ENCODE measurements around the gene PNPO.

Gene PNPO

GRCh38 chr17:47941246-47942095, at the start of gene PNPO:
TSS of gene PNPO (plus strand) at chr17:47941571. CDS start at chr17:47941676, 105 bp downstream.
- peak; percentile 80 to 86 for DNase-seq (ENCODE audit: low read depth in 1 of 2, low spot score in 1 of 2)

- DNase-seq (ENCODE audit: low read depth in 1 of 2, low spot score in 1 of 2): no peak
Measured at GRCh38 chr17:47894498-47895346, 46.6 kb upstream of the PNPO start.

GRCh38 chr17:47895347-47895855, 46.0 kb upstream of the PNPO start:
- peak in 1 of 2 donors; percentile 3 for DNase-seq (ENCODE audit: low read depth in 1 of 2, low spot score in 1 of 2)

GRCh38 chr17:47895856-47896671, 45.3 kb upstream of the PNPO start, which contains the start of gene SP2:
TSS of gene SP2 (plus strand) at chr17:47896236. CDS start at chr17:47896287, 51 bp downstream.
- DNase-seq (ENCODE audit: low read depth in 1 of 2, low spot score in 1 of 2): peak; percentile 94 to 98

GRCh38 chr17:47896672-47897490, 44.5 kb upstream of the PNPO start:
- no peak for DNase-seq (ENCODE audit: low read depth in 1 of 2, low spot score in 1 of 2)

- DNase-seq (ENCODE audit: low read depth in 1 of 2, low spot score in 1 of 2): no peak
Measured at GRCh38 chr17:47897561-47897960, 43.8 kb upstream of the PNPO start.

GRCh38 chr17:47898241-47898640, 43.1 kb upstream of the PNPO start:
- no peak for DNase-seq (ENCODE audit: low read depth in 1 of 2, low spot score in 1 of 2)

GRCh38 chr17:47899643-47900042, 41.7 kb upstream of the PNPO start:
- no peak for DNase-seq (ENCODE audit: low read depth in 1 of 2, low spot score in 1 of 2)

- DNase-seq (ENCODE audit: low read depth in 1 of 2, low spot score in 1 of 2): no peak
Measured at GRCh38 chr17:47901423-47901822, 39.9 kb upstream of the PNPO start.

GRCh38 chr17:47902039-47902744, 39.2 kb upstream of the PNPO start:
- DNase-seq (ENCODE audit: low read depth in 1 of 2, low spot score in 1 of 2): no peak

GRCh38 chr17:47905221-47905733, 36.1 kb upstream of the PNPO start:
- no peak for DNase-seq (ENCODE audit: low read depth in 1 of 2, low spot score in 1 of 2)

- no peak for DNase-seq (ENCODE audit: low read depth in 1 of 2, low spot score in 1 of 2)
Measured at GRCh38 chr17:47906443-47906842, 34.9 kb upstream of the PNPO start.

GRCh38 chr17:47907932-47908562, 33.3 kb upstream of the PNPO start:
- DNase-seq (ENCODE audit: low read depth in 1 of 2, low spot score in 1 of 2): no peak

- no peak for DNase-seq (ENCODE audit: low read depth in 1 of 2, low spot score in 1 of 2)
Measured at GRCh38 chr17:47913050-47913449, 28.3 kb upstream of the PNPO start.

GRCh38 chr17:47914306-47914948, 26.9 kb upstream of the PNPO start:
- DNase-seq (ENCODE audit: low read depth in 1 of 2, low spot score in 1 of 2): no peak

- no peak for DNase-seq (ENCODE audit: low read depth in 1 of 2, low spot score in 1 of 2)
Measured at GRCh38 chr17:47915776-47916398, 25.5 kb upstream of the PNPO start.

GRCh38 chr17:47916489-47917208, 24.7 kb upstream of the PNPO start:
- DNase-seq (ENCODE audit: low read depth in 1 of 2, low spot score in 1 of 2): no peak

Measured in activated T-helper 1 cell treated with anti-CD3 and anti-CD28 coated beads, Interleukin-2, amount 50 U/mL, for 16 hours (primary cell).